G401 (cell line): ENCODE results near the gene CREB5. TPM values are rescaled to one million over a fixed set of nuclear protein-coding genes. Genes with fewer than 3 reads are reported as not detected.

Experiments used
- DNase-seq: peaks from one replicate; pipeline ENCODE4 v3.0.0-alpha.2; 2015; ENCODE audit warnings: low spot score
- in situ Hi-C: cut with HindIII; loops from 2 replicates; pipeline ENCODE4 v1.10.0; 2016; ENCODE audit warnings: low sequenced_read_pairs, mixed read lengths
- total RNA-seq: library from RNA; depleted of rRNA; stranded (reverse); fragments of >200 nt; shearing (Covaris generic); gene quantifications from 2 replicates; pipeline ENCODE4 v1.2.3, GENCODE V29; 2014

The CREB5 gene
- total RNA-seq, 1 experiment from 2014 or later: 0.20 TPM

DNA sequence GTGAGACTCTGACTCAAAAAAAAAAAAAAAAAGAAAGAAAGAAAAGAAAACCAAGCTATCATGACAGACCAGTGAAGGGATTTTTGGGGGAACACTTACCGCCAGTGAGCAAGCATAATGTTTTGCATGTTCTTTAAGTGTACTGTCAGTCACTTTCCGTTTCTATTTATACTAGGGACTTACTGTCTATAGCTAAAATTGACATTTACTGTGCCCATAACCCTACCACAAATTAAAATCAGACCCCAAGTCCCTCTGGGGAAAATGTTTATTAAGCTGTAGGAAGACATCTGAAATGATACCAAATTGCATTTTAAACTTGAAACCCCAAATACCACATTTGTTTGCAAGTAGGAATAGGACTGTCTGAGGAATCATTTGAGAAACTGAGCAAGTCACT lies 293.0 kb downstream of the CREB5 start:
- DNase-seq: no peak
- in situ Hi-C loops: no loop called here

DNA sequence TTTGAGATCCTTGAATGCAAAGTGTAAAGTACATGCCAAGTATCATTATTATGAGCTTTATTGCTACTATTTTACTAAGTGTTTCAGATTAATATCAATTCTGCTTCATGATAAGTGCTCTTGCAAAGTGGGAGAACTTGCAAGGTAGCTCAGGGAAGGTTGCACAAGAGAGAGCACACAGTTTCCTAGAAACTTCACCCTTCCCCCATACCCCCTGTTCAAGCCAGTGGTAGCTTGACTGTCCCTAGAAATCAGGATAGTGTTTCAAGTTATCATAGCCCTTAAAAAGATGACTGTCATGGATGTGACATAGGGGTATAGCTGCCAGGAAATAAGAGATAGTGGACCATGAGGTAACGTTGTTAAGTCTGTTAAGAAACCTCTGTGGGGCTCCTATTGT lies 294.3 kb downstream of the CREB5 start:
- in situ Hi-C loops: no loop called here
- DNase-seq: no peak

DNA sequence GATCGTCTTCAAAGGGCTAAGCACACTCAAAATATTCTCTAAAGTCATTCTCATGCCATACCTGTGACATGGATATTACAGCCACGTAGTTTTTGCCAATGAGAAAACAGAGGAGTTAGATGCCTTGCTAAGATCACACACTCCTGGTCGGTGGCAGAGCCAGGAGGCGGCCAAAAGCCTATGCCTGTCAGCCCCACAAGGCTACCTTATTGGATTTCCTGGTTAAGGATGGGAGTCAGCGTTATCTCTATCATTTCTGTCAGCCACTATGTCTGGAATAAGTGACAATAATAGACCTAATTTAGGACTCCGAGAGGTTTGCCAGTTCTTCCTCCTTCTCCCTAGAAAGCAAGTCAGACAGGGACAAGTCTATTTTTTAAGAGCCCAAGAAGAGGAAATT lies 295.0 kb downstream of the CREB5 start:
- in situ Hi-C loops: no loop called here
- no peak for DNase-seq

GRCh38 chr7:28708033-28708951 lies 296.0 kb downstream of the CREB5 start:
- in situ Hi-C loops: no loop called here
- DNase-seq: no peak

DNA sequence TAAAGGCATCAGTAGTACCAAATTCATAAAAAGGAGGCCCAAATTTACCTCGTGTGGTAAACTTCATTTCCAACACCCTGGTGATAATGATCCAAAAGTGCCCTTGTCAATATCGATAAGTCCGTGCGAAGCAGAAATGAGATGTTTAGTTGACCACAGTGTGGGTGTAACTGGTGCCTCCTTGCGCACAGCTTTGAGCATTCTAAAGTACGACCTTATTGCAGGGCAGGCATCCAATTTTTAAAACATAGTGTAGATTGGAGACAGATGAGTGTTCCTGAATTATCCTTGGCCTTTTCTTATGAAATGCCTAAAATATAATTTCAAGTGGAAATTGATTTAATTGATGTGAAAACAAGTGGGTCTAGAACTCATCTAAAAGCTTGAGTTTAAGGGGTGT lies 297.4 kb downstream of the CREB5 start:
- DNase-seq: no peak
- in situ Hi-C loops: no loop called here

DNA sequence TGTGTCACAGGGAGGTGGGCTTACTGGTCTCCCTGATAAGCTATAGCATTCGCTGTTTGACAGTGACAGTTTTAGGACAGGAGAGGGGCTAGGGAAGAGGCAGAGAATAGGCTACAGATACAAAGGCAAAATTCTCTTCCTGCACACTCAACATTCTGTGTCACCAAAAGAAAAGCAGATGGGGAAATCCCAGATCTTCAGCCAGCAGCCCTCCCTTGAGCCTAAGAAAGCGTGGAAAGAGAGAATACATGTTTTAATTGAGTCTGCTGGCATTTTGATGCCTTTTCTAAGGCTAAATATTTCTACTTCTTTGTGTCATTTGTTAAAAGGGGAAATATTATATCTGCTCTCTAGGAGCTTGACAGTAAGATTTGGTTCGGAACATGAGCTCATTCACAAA lies 298.8 kb downstream of the CREB5 start:
- in situ Hi-C loops: no loop called here
- DNase-seq: peak; percentile 37

GRCh38 chr7:28714459-28715120 lies 302.3 kb downstream of the CREB5 start:
- DNase-seq: no peak
- in situ Hi-C loops: no loop called here

DNA sequence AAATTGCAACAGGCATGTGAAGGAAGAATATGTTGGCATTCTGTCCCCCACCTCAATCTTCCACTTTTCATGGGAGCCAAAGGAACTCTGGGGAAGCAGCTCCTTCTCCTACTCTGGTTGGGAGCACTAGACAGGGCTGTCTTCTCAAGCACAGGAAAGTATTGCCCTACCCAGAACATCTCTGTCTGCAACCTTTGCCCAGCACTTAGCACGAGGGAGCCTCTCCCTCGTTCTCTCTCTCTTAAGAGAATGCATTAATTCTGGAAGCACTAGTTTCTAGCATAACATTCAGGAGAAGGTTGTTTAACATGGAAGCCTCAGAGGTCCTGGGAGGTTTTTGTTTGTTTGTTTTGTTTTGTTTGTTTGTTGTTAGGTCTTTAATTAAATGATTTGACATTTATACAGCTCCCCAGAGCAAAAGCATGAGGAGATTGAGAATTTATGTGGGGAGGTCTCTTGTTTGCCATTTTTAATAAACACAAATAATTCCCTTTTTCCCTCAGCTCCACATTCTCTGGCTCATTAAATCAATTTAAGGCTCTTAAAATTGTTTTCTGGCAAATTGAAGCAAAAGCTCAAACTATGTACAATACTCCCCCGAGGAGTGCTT lies 305.2 kb downstream of the CREB5 start:
- in situ Hi-C loops: no loop called here
- DNase-seq: no peak

DNA sequence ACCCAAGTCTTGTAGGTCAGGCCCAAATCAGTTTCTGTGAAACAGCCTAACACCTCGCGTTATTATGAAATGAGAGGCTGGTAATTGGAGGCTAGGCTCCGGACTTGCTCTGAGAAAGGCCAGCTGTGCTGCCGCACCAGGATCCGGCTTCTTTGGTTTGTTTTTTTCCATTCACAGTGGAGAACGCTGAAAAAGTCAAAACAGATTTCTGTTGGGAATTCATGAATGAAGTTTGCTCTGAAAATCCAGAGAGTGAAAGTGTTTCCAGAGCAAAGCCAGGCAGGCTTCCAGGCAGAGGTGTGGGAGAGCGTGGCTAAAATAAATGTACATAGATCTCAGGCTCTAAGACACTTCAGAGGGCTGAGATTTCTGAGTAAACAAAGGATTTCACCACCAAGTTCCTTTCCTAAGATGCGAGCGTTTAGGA lies 305.8 kb downstream of the CREB5 start:
- in situ Hi-C loops: no loop called here
- no peak for DNase-seq

- DNase-seq: no peak
Measured at GRCh38 chr7:28718545-28718944, 306.2 kb downstream of the CREB5 start.

DNA sequence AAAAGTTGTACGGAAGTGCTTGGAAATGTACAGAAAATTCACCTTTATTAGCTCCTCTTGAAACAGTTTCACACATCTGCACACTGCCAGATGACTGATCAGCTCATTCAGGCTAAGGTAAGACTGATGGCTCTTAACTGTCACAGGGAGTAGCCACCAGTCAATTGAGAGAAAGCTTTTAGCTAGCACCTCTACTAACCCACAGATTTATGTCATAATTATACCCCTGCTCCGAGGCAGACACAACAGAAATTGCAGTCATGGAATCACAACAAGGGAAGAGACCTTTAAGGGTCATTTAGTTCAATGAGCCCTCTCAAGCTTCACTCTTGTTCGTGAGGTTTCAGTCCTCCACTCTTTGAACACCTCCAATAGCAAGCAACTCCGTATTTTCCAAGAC lies 310.4 kb downstream of the CREB5 start:
- no peak for DNase-seq
- in situ Hi-C loops: no loop called here

More at GRCh38 chr7:28718545-28718944, 306.2 kb downstream of the CREB5 start:
- in situ Hi-C loops: no loop called here

DNA sequence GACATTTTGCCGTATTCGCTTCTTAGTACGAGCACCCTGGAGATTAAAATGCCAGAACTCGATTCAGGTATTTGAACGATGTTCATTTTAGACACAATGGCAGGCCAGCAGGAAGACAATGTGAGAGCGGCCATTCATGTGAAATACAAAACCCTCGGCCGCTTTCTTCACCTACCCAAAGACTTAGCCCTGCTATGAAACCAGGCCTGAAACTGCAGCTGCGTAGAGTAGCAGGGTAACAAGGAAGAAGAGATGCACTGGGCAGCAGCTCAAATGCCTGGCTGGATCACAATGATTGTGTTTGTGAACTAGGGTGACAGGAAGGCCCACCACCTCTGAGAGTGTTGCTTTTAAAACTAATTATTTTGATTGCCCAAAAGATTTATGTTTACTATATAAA lies 311.0 kb downstream of the CREB5 start:
- in situ Hi-C loops: no loop called here
- no peak for DNase-seq

GRCh38 chr7:28724563-28724962 lies 312.2 kb downstream of the CREB5 start:
- in situ Hi-C loops: no loop called here
- no peak for DNase-seq

- in situ Hi-C loops: no loop called here
- DNase-seq: no peak
Measured at GRCh38 chr7:28725045-28725642, 312.8 kb downstream of the CREB5 start.

DNA sequence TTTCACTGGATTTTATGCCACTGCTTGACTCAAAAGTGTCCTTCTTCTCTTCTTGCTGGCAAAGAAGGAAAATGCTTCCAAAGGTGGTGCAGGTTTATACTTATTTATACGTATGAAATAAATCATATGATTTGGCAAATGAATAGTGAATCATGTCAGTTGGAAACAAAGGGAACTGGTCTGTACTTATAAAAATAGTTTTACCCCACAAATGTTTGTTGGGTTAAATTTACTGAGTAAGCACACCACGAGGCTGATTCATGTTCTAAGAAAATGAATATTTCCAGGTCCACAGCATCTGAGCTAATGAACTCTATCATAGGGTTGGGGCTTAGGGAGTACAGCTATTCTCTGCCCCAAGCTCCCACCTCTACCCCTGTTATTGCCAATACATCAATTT lies 313.6 kb downstream of the CREB5 start:
- in situ Hi-C loops: no loop called here
- no peak for DNase-seq

- no peak for DNase-seq
- in situ Hi-C loops: no loop called here
Measured at GRCh38 chr7:28726555-28726954, 314.2 kb downstream of the CREB5 start.

DNA sequence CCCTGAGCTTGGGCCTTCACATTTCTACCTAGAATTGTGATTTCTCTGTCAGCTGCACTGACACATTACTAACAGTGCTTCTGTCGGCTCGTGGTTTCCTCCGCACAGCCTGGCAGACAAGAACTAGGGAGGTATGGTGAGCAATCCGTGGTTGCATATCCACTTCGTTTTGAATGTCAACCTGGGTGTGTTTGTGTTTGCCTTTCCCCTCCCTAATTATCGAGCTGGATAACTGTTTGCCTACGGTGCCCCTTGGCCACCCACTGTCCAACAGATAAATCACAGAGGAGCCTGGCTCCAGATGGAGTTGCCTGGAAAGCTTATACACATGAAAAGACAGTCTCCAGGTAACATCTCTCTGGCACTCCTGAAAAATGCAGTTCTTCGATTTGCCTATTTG lies 317.0 kb downstream of the CREB5 start:
- in situ Hi-C loops: no loop called here

DNA sequence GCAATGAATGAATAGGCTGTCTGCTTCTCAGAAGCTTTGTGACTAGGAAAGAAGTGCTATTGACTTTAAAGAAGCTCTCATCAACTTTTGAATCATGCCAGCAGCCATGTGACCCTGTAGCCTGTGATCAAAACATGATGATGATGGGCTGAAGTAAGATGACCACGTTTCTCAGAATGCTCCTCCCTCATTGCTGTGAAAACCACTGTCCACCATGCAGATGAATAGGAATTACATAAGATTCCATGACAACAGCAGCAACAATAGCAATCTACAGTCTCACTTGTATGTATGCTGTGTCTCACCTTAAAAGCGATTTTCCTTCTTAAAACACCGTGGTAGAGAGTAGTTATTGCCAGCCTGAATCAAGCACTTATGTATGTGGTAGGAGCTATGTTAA lies 317.4 kb downstream of the CREB5 start:
- in situ Hi-C loops: no loop called here

More for the DNA sequence above, 317.0 kb downstream of the CREB5 start:
- peak; percentile 40 for DNase-seq

DNA sequence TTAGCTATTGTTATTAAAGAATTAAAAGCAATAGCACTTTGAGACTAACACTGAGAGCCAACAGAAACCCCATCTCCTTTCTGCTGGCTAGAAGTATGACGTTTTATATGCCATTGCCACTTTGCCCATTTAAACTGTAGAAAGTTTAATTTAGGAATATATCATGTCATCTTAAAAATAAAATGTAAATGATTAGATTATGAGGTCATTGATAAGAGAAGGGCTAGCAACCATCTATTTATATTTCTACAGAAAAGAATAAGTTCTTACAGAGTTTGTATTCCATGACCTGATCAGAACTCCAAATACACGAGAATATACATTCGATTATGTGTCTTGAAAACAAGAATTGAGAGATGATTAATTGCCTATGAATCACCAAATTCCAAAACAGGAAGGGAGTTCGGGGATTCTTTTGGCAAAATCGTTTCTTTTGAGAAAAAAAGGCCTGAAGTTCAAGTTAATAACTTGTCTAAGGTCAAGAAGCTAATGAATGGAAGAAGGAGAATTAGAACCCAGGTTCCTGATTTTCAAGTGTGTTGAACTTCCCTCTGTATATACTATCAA lies 318.9 kb downstream of the CREB5 start:
- in situ Hi-C loops: no loop called here
- no peak for DNase-seq

More for the DNA sequence above, 317.4 kb downstream of the CREB5 start:
- DNase-seq: no peak
